ENCODE data around the gene MTERF4.

The MTERF4 gene

GRCh38 chr2:241071677-241072111, 30.4 kb downstream of the MTERF4 start:
- DNase-seq (ENCODE audit: low read depth in 1 of 2, low spot score in 1 of 2): no peak
- Histone ChIP-seq H3K4me3 (replicated peaks; ENCODE audit: insufficient read depth, low read length) (no peak overlapping the region), H3K27ac (replicated peaks) (no peak overlapping the region), H3K27me3 (ENCODE audit: insufficient read depth, poor library complexity, severe bottlenecking) (peaks cover 11% of the 10 kb centered on the region)
- TF ChIP-seq POLR2AphosphoS5 (IDR thresholded peaks at IDR 0.05; ENCODE audit: low read depth): no peak
- TF ChIP-seq SPI1 (IDR thresholded peaks at IDR 0.05; ENCODE audit: borderline replicate concordance, low read depth): no peak
- no peak for TF ChIP-seq CTCF (IDR thresholded peaks at IDR 0.05; ENCODE audit: insufficient read depth, low read length)

DNA sequence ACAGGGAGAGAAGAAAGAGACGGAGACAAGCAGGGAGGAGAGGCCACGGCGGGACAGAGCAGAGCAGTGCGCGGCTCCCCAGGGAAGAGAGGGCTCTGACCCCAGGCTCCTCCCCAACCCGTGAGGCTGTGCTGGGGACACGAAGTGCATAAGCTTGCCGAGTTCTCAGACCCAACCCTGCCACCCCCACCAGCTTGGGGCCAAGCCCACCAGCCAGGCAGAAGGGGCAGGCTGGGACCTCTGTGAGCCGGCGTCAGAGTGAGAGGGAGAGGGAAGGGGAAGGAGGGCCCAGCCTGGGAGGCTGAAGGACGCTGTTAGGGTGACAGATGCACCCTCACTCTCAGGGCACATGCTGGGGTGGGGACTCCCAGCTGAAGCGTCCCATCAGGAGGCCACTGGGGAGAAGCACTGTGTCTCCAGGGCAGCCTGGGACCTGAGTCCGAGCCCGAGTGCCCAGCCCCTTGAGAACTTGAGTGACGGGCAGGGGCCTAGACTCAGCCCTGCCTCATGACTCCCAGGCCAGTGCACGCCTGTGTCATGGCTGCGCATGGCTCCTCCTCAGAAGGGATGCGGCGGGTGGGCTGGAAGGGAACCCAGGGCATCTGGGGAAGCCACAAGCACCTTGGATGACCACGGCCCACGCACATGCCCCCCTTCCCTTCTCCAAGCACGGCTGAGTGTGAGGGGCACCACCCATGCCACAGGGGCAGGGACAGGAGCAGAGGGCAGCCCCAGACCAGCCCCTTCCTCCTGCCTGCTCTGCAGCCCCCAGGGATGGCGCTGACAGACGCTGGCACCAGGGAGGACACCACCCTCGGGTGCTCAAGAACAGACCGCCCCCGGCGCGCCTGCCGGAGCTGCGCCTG, 31.0 kb downstream of the MTERF4 start:
- no peak for TF ChIP-seq CTCF (IDR thresholded peaks at IDR 0.05; ENCODE audit: insufficient read depth, low read length)
- TF ChIP-seq GABPA (IDR thresholded peaks at IDR 0.05; ENCODE audit: low read depth): no peak
- no peak overlapping the region for H3K4me3 ChIP-seq (replicated peaks; ENCODE audit: insufficient read depth, low read length)
- H3K27me3 ChIP-seq (ENCODE audit: insufficient read depth, poor library complexity, severe bottlenecking): peaks cover 11% of the 10 kb centered on the region
- DNase-seq (ENCODE audit: low read depth in 1 of 2, low spot score in 1 of 2): no peak
- no peak overlapping the region for H3K27ac ChIP-seq (replicated peaks)

GRCh38 chr2:241070361-241070760, 31.7 kb downstream of the MTERF4 start:
- no peak for TF ChIP-seq GABPA (IDR thresholded peaks at IDR 0.05; ENCODE audit: low read depth)
- TF ChIP-seq POLR2AphosphoS5 (IDR thresholded peaks at IDR 0.05; ENCODE audit: low read depth): no peak
- TF ChIP-seq REST (IDR thresholded peaks at IDR 0.05; ENCODE audit: insufficient replicate concordance, low read depth): no peak
- no peak for TF ChIP-seq SPI1 (IDR thresholded peaks at IDR 0.05; ENCODE audit: borderline replicate concordance, low read depth)
- TF ChIP-seq CTCF (IDR thresholded peaks at IDR 0.05; ENCODE audit: insufficient read depth, low read length): no peak
- peaks cover 11% of the 10 kb centered on the region for H3K27me3 ChIP-seq (ENCODE audit: insufficient read depth, poor library complexity, severe bottlenecking)
- DNase-seq (ENCODE audit: low read depth in 1 of 2, low spot score in 1 of 2): no peak

GRCh38 chr2:241069821-241070281, 32.2 kb downstream of the MTERF4 start:
- no peak for TF ChIP-seq GABPA (IDR thresholded peaks at IDR 0.05; ENCODE audit: low read depth)
- no peak for TF ChIP-seq SPI1 (IDR thresholded peaks at IDR 0.05; ENCODE audit: borderline replicate concordance, low read depth)
- no peak for TF ChIP-seq POLR2AphosphoS5 (IDR thresholded peaks at IDR 0.05; ENCODE audit: low read depth)
- no peak for TF ChIP-seq REST (IDR thresholded peaks at IDR 0.05; ENCODE audit: insufficient replicate concordance, low read depth)
- no peak for TF ChIP-seq CTCF (IDR thresholded peaks at IDR 0.05; ENCODE audit: insufficient read depth, low read length)
- DNase-seq (ENCODE audit: low read depth in 1 of 2, low spot score in 1 of 2): no peak
- H3K27me3 ChIP-seq (ENCODE audit: insufficient read depth, poor library complexity, severe bottlenecking): peaks cover 11% of the 10 kb centered on the region
- no peak overlapping the region for H3K4me3 ChIP-seq (replicated peaks; ENCODE audit: insufficient read depth, low read length)
- H3K27ac ChIP-seq (replicated peaks): no peak overlapping the region

More at GRCh38 chr2:241070361-241070760, 31.7 kb downstream of the MTERF4 start:
- no peak overlapping the region for H3K27ac ChIP-seq (replicated peaks)
- no peak overlapping the region for H3K4me3 ChIP-seq (replicated peaks; ENCODE audit: insufficient read depth, low read length)

Measured in HL-60 (cell line).